MM.1S (cell line): ENCODE measurements around the gene TUBA4A.

Source experiments
- DNase-seq: peaks from one replicate; pipeline ENCODE4 v3.0.0-alpha.2; 2015
- H2AFZ ChIP-seq: fragments of 300-600 bp; sonication (generic); 2 replicates; pipeline ENCODE4 v1.6.0; 2016; ENCODE audit warnings: antibody characterized with exemption, low read length
- H3F3A ChIP-seq: fragments of 300-600 bp; sonication (generic); 2 replicates; pipeline ENCODE4 v1.6.1; 2016; ENCODE audit warnings: mild to moderate bottlenecking, antibody characterized with exemption, low read length, moderate library complexity, mixed read lengths; ENCODE audit not compliant: insufficient read depth
- H3K27ac ChIP-seq: fragments of 300-600 bp; sonication (generic); 2 replicates; pipeline ENCODE4 v1.5.1; 2016; ENCODE audit warnings: mild to moderate bottlenecking, low read length
- H3K27me3 ChIP-seq: fragments of 300-600 bp; sonication (generic); replicated peaks from 2 replicates; pipeline ENCODE4 v1.6.0; 2016; ENCODE audit warnings: low read length; ENCODE audit not compliant: insufficient read depth
- H3K36me3 ChIP-seq: fragments of 300-600 bp; sonication (generic); replicated peaks from 2 replicates; pipeline ENCODE4 v1.6.1; 2016; ENCODE audit warnings: mild to moderate bottlenecking, low read length, mixed read lengths; ENCODE audit not compliant: insufficient read depth
- H3K4me1 ChIP-seq: fragments of 300-600 bp; sonication (generic); 2 replicates; pipeline ENCODE4 v1.6.1; 2016; ENCODE audit warnings: low read length, mixed read lengths
- H3K4me2 ChIP-seq: fragments of 300-600 bp; sonication (generic); 2 replicates; pipeline ENCODE4 v1.6.0; 2016; ENCODE audit warnings: low read depth, low read length
- H3K4me3 ChIP-seq: fragments of 300-600 bp; sonication (generic); 2 replicates; pipeline ENCODE4 v1.5.1; 2016; ENCODE audit warnings: low read length, mixed read lengths
- H3K79me2 ChIP-seq: fragments of 300-600 bp; sonication (generic); 2 replicates; pipeline ENCODE4 v1.6.1; 2016; ENCODE audit warnings: mixed run types, low read length, mixed read lengths
- H3K9ac ChIP-seq: fragments of 300-600 bp; sonication (generic); 2 replicates; pipeline ENCODE4 v1.6.1; 2016; ENCODE audit warnings: low read length, mixed read lengths
- H3K9me2 ChIP-seq: fragments of 300-600 bp; sonication (generic); replicated peaks from 2 replicates; pipeline ENCODE4 v1.6.1; 2016; ENCODE audit warnings: mild to moderate bottlenecking, low read length, mixed read lengths; ENCODE audit not compliant: insufficient read depth
- H3K9me3 ChIP-seq: fragments of 300-600 bp; sonication (generic); replicated peaks from 2 replicates; pipeline ENCODE4 v1.6.1; 2016; ENCODE audit warnings: mild to moderate bottlenecking, low read length, mixed read lengths; ENCODE audit not compliant: insufficient read depth
- H4K20me1 ChIP-seq: fragments of 300-600 bp; sonication (generic); 2 replicates; pipeline ENCODE4 v1.6.1; 2016; ENCODE audit warnings: mild to moderate bottlenecking, low read length, moderate library complexity, mixed read lengths; ENCODE audit not compliant: insufficient read depth
- CTCF ChIP-seq: fragments of 300-600 bp; sonication (generic); IDR thresholded peaks from 2 replicates; pipeline ENCODE4 v1.5.1; 2016; ENCODE audit warnings: antibody characterized with exemption, low read length, mixed read lengths
- EZH2 ChIP-seq: fragments of 300-600 bp; sonication (generic); optimal IDR thresholded peaks from 2 replicates; pipeline ENCODE3; 2017; ENCODE audit warnings: low read depth, mild to moderate bottlenecking, antibody characterized with exemption, low read length, mixed read lengths
- EZH2phosphoT487 ChIP-seq: fragments of 300-600 bp; sonication (generic); IDR thresholded peaks from 2 replicates; pipeline ENCODE4 v1.6.1; 2018; ENCODE audit warnings: antibody characterized with exemption, low read length

Gene TUBA4A

GRCh38 chr2:219223831-219224610 is 29.7 kb downstream of the TUBA4A start:
- Histone ChIP-seq H4K20me1 (no peaks in the 10 kb centered on the region), H3K27me3 (no peaks in the 10 kb centered on the region), H2AFZ (no peak overlapping the region), H3K9ac (no peak overlapping the region), H3K9me3 (no peaks in the 10 kb centered on the region), H3K79me2 (peaks cover 25% of the 10 kb centered on the region), H3K9me2 (no peaks in the 10 kb centered on the region), H3K4me1 (peaks cover 4% of the 10 kb centered on the region; the same call in 1 of the 2 replicates), H3K4me2 (no peak overlapping the region), H3K36me3 (no peaks in the 10 kb centered on the region; the same call in 1 of the 2 replicates), H3K27ac (no peak overlapping the region), H3K4me3 (no peak overlapping the region), H3F3A (peaks cover 5% of the 10 kb centered on the region; the same call in 1 of the 2 replicates)
- TF ChIP-seq EZH2phosphoT487 (no peak), EZH2 (no peak), CTCF (no peak)
- no peak for DNase-seq

- Histone ChIP-seq H3K9ac (no peak overlapping the region), H3K4me3 (no peak overlapping the region), H4K20me1 (no peaks in the 10 kb centered on the region), H3K9me2 (no peaks in the 10 kb centered on the region), H3K4me1 (peaks cover 13% of the 10 kb centered on the region), H3K4me2 (no peak overlapping the region), H3F3A (peaks cover 17% of the 10 kb centered on the region; the same call in 1 of the 2 replicates), H3K9me3 (no peaks in the 10 kb centered on the region), H3K79me2 (peaks cover 9% of the 10 kb centered on the region), H3K36me3 (no peaks in the 10 kb centered on the region; the same call in 1 of the 2 replicates), H3K27ac (no peak overlapping the region), H2AFZ (no peak overlapping the region), H3K27me3 (no peaks in the 10 kb centered on the region)
- TF ChIP-seq EZH2 (no peak), CTCF (no peak), EZH2phosphoT487 (no peak)
- DNase-seq, result no peak
Measured at GRCh38 chr2:219221957-219222518, 31.7 kb downstream of the TUBA4A start.

- H3K9me2 ChIP-seq, result no peaks in the 10 kb centered on the region
- no peak overlapping the region for H3K4me2 ChIP-seq
- H3K9ac ChIP-seq, result no peak overlapping the region
- no peak overlapping the region for H2AFZ ChIP-seq
- H3K36me3 ChIP-seq, result no peaks in the 10 kb centered on the region; the same call in 1 of the 2 replicates
- H3K9me3 ChIP-seq, result no peaks in the 10 kb centered on the region
- no peak overlapping the region for H3K27ac ChIP-seq
- peaks cover 17% of the 10 kb centered on the region; the same call in 1 of the 2 replicates for H3F3A ChIP-seq
- no peak overlapping the region for H3K4me3 ChIP-seq
- no peaks in the 10 kb centered on the region for H4K20me1 ChIP-seq
- H3K27me3 ChIP-seq, result no peaks in the 10 kb centered on the region
- peaks cover 13% of the 10 kb centered on the region for H3K4me1 ChIP-seq
- DNase-seq, result no peak
- peaks cover 6% of the 10 kb centered on the region; the same call in 1 of the 2 replicates for H3K79me2 ChIP-seq
- no peak for TF ChIP-seq EZH2
- no peak for TF ChIP-seq CTCF
- no peak for TF ChIP-seq EZH2phosphoT487
Measured at GRCh38 chr2:219220652-219221402, 32.9 kb downstream of the TUBA4A start.
